Tibial nerve (tissue), 4 donors: ENCODE data around the gene RASSF5.

Experiments used
- EP300 ChIP-seq, 2 donors: sonication (generic); formaldehyde crosslinking; IDR thresholded peaks; one replicate each; pipeline ENCODE4 v1.6.1; 2017; ENCODE audit warnings: antibody characterized with exemption in 2 of 2, mild to moderate bottlenecking in 1 of 2
- POLR2A ChIP-seq, 2 donors: fragments of 450-650 bp; IDR thresholded peaks; one replicate each; pipeline ENCODE4 v1.6.1; 2017; ENCODE audit warnings: antibody characterized with exemption in 2 of 2, mild to moderate bottlenecking in 2 of 2, moderate library complexity in 2 of 2
- TF ChIP-seq, protein P1 (sequence below), 5 experiments: fragments of 200-600 bp in 3 of 5; fragments of 450-650 bp in 2 of 5; sonication (generic) in 3 of 5; IDR thresholded peaks; one replicate each; pipeline ENCODE4 v1.5.1; 2016 to 2019; ENCODE audit warnings: antibody characterized with exemption in 5 of 5, mild to moderate bottlenecking in 3 of 5, moderate library complexity in 2 of 5

DNA sequence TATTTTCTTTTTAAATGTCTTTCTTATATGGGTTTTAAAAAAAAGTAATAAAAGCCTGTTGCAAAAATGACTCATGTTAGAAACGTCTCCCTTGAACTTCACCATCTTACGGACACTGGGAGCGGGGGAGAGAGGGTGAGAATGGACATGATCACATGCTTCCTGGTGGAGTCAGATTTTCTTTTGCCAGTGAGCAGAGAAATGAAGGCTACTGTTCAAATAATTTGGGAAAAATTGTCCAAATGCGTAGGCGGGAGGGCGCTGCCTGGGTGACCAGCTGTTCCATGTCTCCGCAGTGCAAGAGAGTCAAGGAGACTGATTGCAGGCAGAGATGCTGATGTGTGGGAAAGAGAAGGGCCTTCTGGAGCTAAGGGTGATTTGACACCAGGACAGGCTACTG lies 81.9 kb downstream of the RASSF5 start:
- TF ChIP-seq, protein P1, sequence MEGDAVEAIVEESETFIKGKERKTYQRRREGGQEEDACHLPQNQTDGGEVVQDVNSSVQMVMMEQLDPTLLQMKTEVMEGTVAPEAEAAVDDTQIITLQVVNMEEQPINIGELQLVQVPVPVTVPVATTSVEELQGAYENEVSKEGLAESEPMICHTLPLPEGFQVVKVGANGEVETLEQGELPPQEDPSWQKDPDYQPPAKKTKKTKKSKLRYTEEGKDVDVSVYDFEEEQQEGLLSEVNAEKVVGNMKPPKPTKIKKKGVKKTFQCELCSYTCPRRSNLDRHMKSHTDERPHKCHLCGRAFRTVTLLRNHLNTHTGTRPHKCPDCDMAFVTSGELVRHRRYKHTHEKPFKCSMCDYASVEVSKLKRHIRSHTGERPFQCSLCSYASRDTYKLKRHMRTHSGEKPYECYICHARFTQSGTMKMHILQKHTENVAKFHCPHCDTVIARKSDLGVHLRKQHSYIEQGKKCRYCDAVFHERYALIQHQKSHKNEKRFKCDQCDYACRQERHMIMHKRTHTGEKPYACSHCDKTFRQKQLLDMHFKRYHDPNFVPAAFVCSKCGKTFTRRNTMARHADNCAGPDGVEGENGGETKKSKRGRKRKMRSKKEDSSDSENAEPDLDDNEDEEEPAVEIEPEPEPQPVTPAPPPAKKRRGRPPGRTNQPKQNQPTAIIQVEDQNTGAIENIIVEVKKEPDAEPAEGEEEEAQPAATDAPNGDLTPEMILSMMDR (IDR thresholded peaks at IDR 0.05), result no peak
- peak in 1 of 2 donors; percentile 14 for TF ChIP-seq EP300 (IDR thresholded peaks at IDR 0.05)
- TF ChIP-seq POLR2A (IDR thresholded peaks at IDR 0.05), result no peak
